GM12878 (cell line): ENCODE data around the gene AWAT1. TPM values are rescaled to one million over a fixed set of nuclear protein-coding genes. Genes with fewer than 3 reads are reported as not detected.
A peak's percentile ranks its signal among the peaks of the same experiment; 100 is the strongest.

Experiments used
- ATAC-seq: fragments of 200-7000 bp; cut with Tn5 transposase; 3 replicates; pipeline ENCODE4 v1.9.1; 2020; ENCODE audit warnings: mild to moderate bottlenecking, moderate library complexity
- BruUV-seq: library from RNA; stranded (reverse); fragments of 400-500 nt; replicated peaks from 2 replicates; lab custom pipeline; 2021; lab: Mats Ljungman, UMichigan
- CTCF ChIA-PET: fragments of 300-600 bp; sonication (Branson Sonifier 250); formaldehyde crosslinking; extraction: SDS; loops from one replicate; lab custom pipeline; 2021; ENCODE audit warnings: inconsistent platforms; lab: Yijun Ruan, JAX
- POLR2A ChIA-PET: fragments of 350-600 bp; formaldehyde crosslinking; extraction: SDS; loops from one replicate; lab custom pipeline; 2021; ENCODE audit warnings: inconsistent platforms; lab: Charles Lee
- RAD21 ChIA-PET: fragments of 300-600 bp; sonication (Branson Sonifier 250); formaldehyde crosslinking; loops from one replicate; lab custom pipeline; 2023; ENCODE audit warnings: antibody characterized with exemption; ENCODE audit not compliant: unreplicated experiment; lab: Charles Lee
- SMC1A ChIA-PET: fragments of 300-600 bp; sonication (Branson Sonifier 250); formaldehyde crosslinking; loops from one replicate; lab custom pipeline; 2023; ENCODE audit not compliant: unreplicated experiment, uncharacterized antibody; lab: Charles Lee
- DNase-seq: peaks from one replicate; pipeline ENCODE4 v3.0.0-alpha.2; 2011; ENCODE audit warnings: low read depth, low spot score
- FAIRE-seq: peaks from 3 replicates; lab custom pipeline; 2011; peaks lifted over from hg19 to GRCh38; lab: Jason Lieb, UNC
- H2AFZ ChIP-seq: 2 replicates; pipeline ENCODE4 v1.6.0; 2011; ENCODE audit warnings: low read depth, low read length, control low read depth; ENCODE audit not compliant: control insufficient read depth
- H3K27ac ChIP-seq: 2 replicates; pipeline ENCODE4 v1.5.1; 2011; ENCODE audit warnings: control low read depth; ENCODE audit not compliant: control insufficient read depth, insufficient read depth
- H3K27me3 ChIP-seq, 2 experiments: replicated peaks in 1 of 2; 2 replicates each; pipeline versions ENCODE4 v1.6.0 to v1.6.1; 2011; ENCODE audit warnings: low read length in 1 of 2; ENCODE audit not compliant: control insufficient read depth in 2 of 2, insufficient read depth in 2 of 2
- H3K36me3 ChIP-seq, 2 experiments: 2 replicates each; pipeline ENCODE4 v1.5.1; 2011; ENCODE audit warnings: low read length in 1 of 2; ENCODE audit not compliant: control insufficient read depth in 2 of 2, insufficient read depth in 2 of 2
- H3K4me1 ChIP-seq: 2 replicates; pipeline ENCODE4 v1.6.1; 2011; ENCODE audit warnings: mild to moderate bottlenecking, low read length, moderate library complexity, mixed read lengths; ENCODE audit not compliant: control insufficient read depth, insufficient read depth
- H3K4me2 ChIP-seq: 2 replicates; pipeline ENCODE4 v1.6.0; 2011; ENCODE audit warnings: control low read depth; ENCODE audit not compliant: control insufficient read depth, insufficient read depth
- H3K4me3 ChIP-seq: fragments of 200-600 bp; sonication (generic); 2 replicates; pipeline ENCODE4 v1.5.1; 2016
- H3K79me2 ChIP-seq: 2 replicates; pipeline ENCODE4 v1.6.0; 2011; ENCODE audit warnings: low read length; ENCODE audit not compliant: control insufficient read depth, insufficient read depth
- H3K9ac ChIP-seq: 2 replicates; pipeline ENCODE4 v1.8.0; 2011; ENCODE audit warnings: low read length, control low read depth, mixed read lengths; ENCODE audit not compliant: control insufficient read depth, insufficient read depth
- H3K9me3 ChIP-seq: replicated peaks from 3 replicates; pipeline ENCODE4 v1.5.1; 2011; ENCODE audit warnings: mild to moderate bottlenecking, low read length; ENCODE audit not compliant: control insufficient read depth, insufficient read depth
- H4K20me1 ChIP-seq: 2 replicates; pipeline ENCODE4 v1.6.0; 2011; ENCODE audit not compliant: control insufficient read depth, insufficient read depth
- ATF2 ChIP-seq: IDR thresholded peaks from 2 replicates; pipeline ENCODE4 v1.6.1; 2012; ENCODE audit warnings: low read length, inconsistent platforms
- CTCF ChIP-seq, 3 experiments: IDR thresholded peaks in 2 of 3; conservative IDR thresholded peaks in 1 of 3; 2 replicates each; pipeline ENCODE4 v1.5.1; 2011; ENCODE audit warnings: low read depth in 3 of 3, low read length in 3 of 3, mild to moderate bottlenecking in 3 of 3, control low read depth in 2 of 3, moderate library complexity in 2 of 3, inconsistent platforms in 1 of 3, mixed read lengths in 1 of 3; ENCODE audit not compliant: control insufficient read depth in 2 of 3, insufficient read depth in 1 of 3; ENCODE audit errors: extremely low read depth in 1 of 3
- E2F8 ChIP-seq: fragments of 450-650 bp; IDR thresholded peaks from 2 replicates; pipeline ENCODE4 v1.6.1; 2018; ENCODE audit warnings: mild to moderate bottlenecking, low read depth, moderate library complexity; ENCODE audit not compliant: partially characterized antibody
- EED ChIP-seq: sonication (generic); IDR thresholded peaks from 2 replicates; pipeline ENCODE4 v1.6.1; 2016; ENCODE audit warnings: antibody characterized with exemption, low read depth
- GABPA ChIP-seq: IDR thresholded peaks from 2 replicates; pipeline ENCODE4 v1.6.1; 2014; ENCODE audit warnings: antibody characterized with exemption, low read depth, mild to moderate bottlenecking, inconsistent platforms
- HDAC2 ChIP-seq: fragments of 200-600 bp; sonication (generic); IDR thresholded peaks from 2 replicates; pipeline ENCODE4 v1.6.1; 2017
- NR2C2 ChIP-seq: IDR thresholded peaks from 2 replicates; pipeline ENCODE4 v1.6.1; 2011; ENCODE audit warnings: borderline replicate concordance, low read depth; ENCODE audit not compliant: control insufficient read depth, insufficient read length
- PKNOX1 ChIP-seq: fragments of 450-650 bp; IDR thresholded peaks from 2 replicates; pipeline ENCODE4 v1.6.1; 2016; ENCODE audit warnings: mild to moderate bottlenecking
- PML ChIP-seq: IDR thresholded peaks from 2 replicates; pipeline ENCODE4 v1.6.1; 2012; ENCODE audit warnings: low read length, inconsistent platforms
- RBBP5 ChIP-seq: fragments of 200-600 bp; sonication (generic); conservative IDR thresholded peaks from 2 replicates; pipeline ENCODE4 v1.6.1; 2016
- TAF1 ChIP-seq: IDR thresholded peaks from 2 replicates; pipeline ENCODE4 v1.6.1; 2011; ENCODE audit warnings: mild to moderate bottlenecking, low read depth, low read length, borderline replicate concordance
- USF1 ChIP-seq: IDR thresholded peaks from 2 replicates; pipeline ENCODE4 v1.6.1; 2011; ENCODE audit warnings: borderline replicate concordance, low read depth, mild to moderate bottlenecking, moderate library complexity, mixed read lengths, low read length; ENCODE audit not compliant: insufficient read depth; ENCODE audit errors: extremely low read length
- WGBS: methylation state at CpG from one replicate; pipeline ENCODE4 v1.1.6; 2016; ENCODE audit warnings: low lambda C conversion rate; ENCODE audit not compliant: insufficient replicate concordance, insufficient coverage; ENCODE audit errors: missing lambda C conversion rate; 5-methylcytosine and 5-hydroxymethylcytosine counted together
- in situ Hi-C: fragments of 300-500 bp; cut with MboI; formaldehyde crosslinking; loops from 9 replicates; pipeline ENCODE4 v1.14.3; 2018; ENCODE audit warnings: mixed read lengths
- intact Hi-C: fragments of 100-400 bp; cut with micrococcal nuclease; formaldehyde crosslinking; loops from one replicate; pipeline ENCODE4 v1.14.2; 2022; ENCODE audit not compliant: unreplicated experiment
- polyA plus RNA-seq, 11 experiments: library from polyadenylated mRNA; depleted of rRNA in 4 of 11; unstranded in 6 of 11; stranded (reverse) in 5 of 11; fragments of >200 nt; fragmentation: Nextera tagmentation in 4 of 11; fragmentation: Illumina TruSeq in 1 of 11; extraction: Ambion mirVana in 4 of 11; extraction: Trizol in 1 of 11; gene quantifications; 1 replicate in 1 of 11; 2 replicates in 10 of 11; pipeline versions ENCODE4 v1.2.1 to v1.2.3, GENCODE V29; 2011 to 2016; ENCODE audit warnings: inconsistent platforms in 2 of 11, missing spikeins in 2 of 11, low read depth in 1 of 11
- total RNA-seq, 4 experiments: library from RNA; depleted of rRNA in 3 of 4; stranded (reverse); fragments of >200 nt in 3 of 4; fragmentation: Illumina TruSeq in 1 of 4; extraction: Trizol in 1 of 4; gene quantifications; 2 replicates each; pipeline versions ENCODE4 v1.2.1 to v1.2.3, GENCODE V29; 2013 to 2021

AWAT1 gene
- total and polyA plus RNA-seq, 10 of the 15 experiments (the other 5 are each of a cell fraction or from before 2014, with no cell fraction given), result not detected

- TF ChIP-seq TAF1, result no peak
- TF ChIP-seq ATF2, result no peak
- TF ChIP-seq GABPA, result no peak
- no peak for TF ChIP-seq EED
- no peak for TF ChIP-seq RBBP5
- TF ChIP-seq NR2C2, result no peak
- peak; percentile 64 to 74 (median 65) for TF ChIP-seq CTCF (IDR thresholded peaks at IDR 0.05 in 2 of 3, conservative IDR thresholded peaks at IDR 0.05 in 1 of 3; ENCODE audit: control insufficient read depth in 2 of 3, extremely low read depth in 1 of 3, insufficient read depth in 1 of 3, low read depth in 3 of 3, low read length in 3 of 3)
Measured at GRCh38 chrX:70196961-70197720, 37.3 kb upstream of the AWAT1 start (continued).

- intact Hi-C loops (no loop called here), in situ Hi-C loops (no loop called here)
- BruUV-seq, result no TSS peak
- Histone ChIP-seq H3K9ac (no peak overlapping the region), H3K79me2 (no peaks in the 10 kb centered on the region), H3K9me3 (no peaks in the 10 kb centered on the region), H3K4me3 (no peak overlapping the region), H3K4me2 (no peak overlapping the region), H3K4me1 (no peaks in the 10 kb centered on the region), H3K27me3 (no peaks in the 10 kb centered on the region), H2AFZ (no peak overlapping the region), H3K27ac (no peak overlapping the region), H4K20me1 (no peaks in the 10 kb centered on the region), H3K36me3 (no peaks in the 10 kb centered on the region)
- 37% methylated on average over 5 of the region's 5 CpGs for WGBS
- RAD21 ChIA-PET, result no interaction called here
- ATAC-seq (no peak), DNase-seq (no peak), FAIRE-seq (no peak)
- CTCF ChIA-PET, result no interaction called here
- SMC1A ChIA-PET, result no interaction called here
- POLR2A ChIA-PET, result no interaction called here
- TF ChIP-seq PML, result no peak
- no peak for TF ChIP-seq ATF2
- no peak for TF ChIP-seq PKNOX1
- TF ChIP-seq USF1, result no peak
- no peak for TF ChIP-seq HDAC2
- TF ChIP-seq E2F8, result no peak
Measured at GRCh38 chrX:70201732-70202131, 32.7 kb upstream of the AWAT1 start.
